Embryonic facial prominence (tissue), 1 donor: ENCODE measurements around the gene PDSS1.
A peak's percentile ranks its signal among the peaks of the same experiment; 100 is the strongest.
"Not testable (repeated sequence)": the region's sequence is repeated elsewhere in the genome, so short reads cannot be mapped to it uniquely, and the experiment has no call there.

Source experiments
- DNase-seq: peaks from one replicate; pipeline ENCODE4 v3.0.0-alpha.2; 2016; ENCODE audit errors: extremely low spot score

Gene PDSS1, protein sequence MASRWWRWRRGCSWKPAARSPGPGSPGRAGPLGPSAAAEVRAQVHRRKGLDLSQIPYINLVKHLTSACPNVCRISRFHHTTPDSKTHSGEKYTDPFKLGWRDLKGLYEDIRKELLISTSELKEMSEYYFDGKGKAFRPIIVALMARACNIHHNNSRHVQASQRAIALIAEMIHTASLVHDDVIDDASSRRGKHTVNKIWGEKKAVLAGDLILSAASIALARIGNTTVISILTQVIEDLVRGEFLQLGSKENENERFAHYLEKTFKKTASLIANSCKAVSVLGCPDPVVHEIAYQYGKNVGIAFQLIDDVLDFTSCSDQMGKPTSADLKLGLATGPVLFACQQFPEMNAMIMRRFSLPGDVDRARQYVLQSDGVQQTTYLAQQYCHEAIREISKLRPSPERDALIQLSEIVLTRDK

DNA sequence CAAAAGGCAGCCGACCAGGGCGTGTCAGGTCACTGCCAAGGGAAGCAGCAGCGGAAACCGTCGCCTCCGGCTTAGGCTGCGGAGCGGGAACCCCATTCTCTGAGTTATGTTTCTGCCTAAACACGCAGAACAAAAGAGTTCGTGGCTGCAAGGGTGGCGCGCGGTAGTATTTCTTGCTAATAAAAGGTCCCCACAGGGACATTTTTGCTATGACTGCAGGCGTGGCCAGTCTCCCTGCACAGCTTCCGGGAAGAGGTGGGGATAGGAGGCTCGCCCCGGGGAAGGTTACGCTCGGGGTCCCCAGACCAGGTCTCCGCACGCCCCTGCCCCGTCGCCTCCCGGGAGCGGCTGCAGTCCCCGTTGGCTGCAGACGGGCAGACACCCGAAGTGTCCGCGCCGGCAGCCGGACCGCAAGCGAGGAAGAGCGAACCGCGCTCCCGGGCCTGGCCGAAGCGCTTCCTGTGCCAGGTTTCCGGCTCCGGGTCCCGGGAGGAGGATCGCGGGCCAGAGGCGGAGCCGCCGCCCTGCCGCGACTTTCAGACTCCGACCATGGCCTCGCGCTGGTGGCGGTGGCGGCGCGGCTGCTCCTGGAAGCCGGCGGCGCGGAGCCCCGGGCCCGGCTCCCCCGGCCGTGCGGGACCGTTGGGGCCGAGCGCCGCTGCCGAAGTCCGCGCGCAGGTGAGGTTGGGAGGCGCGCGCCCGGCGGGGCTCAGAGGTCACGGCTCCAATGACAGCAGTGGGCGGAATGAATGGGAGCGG is at the start of gene PDSS1:
PDSS1 (plus strand) TSS at position 539 of the 759 bp plus-strand sequence; CDS start at position 550, 11 bp downstream.
- peak; percentile 19 for DNase-seq

- not testable (repeated sequence) for DNase-seq
Observed at GRCh38 chr10:26648245-26648636, 49.3 kb upstream of the PDSS1 start.

GRCh38 chr10:26650406-26650805 is 47.1 kb upstream of the PDSS1 start:
- no peak for DNase-seq

DNA sequence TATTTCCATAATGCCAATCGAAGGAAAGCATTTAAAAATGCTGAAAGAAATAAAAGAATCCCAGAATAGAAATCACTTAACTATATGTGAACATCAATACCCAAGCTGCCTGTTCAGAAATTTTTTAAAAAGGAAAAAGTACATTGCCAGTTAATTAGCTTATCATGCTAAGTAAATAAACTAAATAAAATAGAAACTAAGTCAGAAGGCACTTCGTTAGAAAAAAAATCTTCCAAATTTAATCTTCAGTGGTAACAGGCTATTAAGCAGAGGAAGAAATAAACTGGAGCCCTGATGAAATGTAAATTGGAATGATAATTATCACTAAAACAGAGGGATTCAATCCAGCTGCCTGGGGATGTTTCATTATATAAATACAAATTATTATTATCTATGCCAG is 46.0 kb upstream of the PDSS1 start:
- DNase-seq, result not testable (repeated sequence)

- no peak for DNase-seq
Observed at GRCh38 chr10:26653004-26653403, 44.5 kb upstream of the PDSS1 start.

GRCh38 chr10:26655746-26656145 is 41.8 kb upstream of the PDSS1 start:
- no peak for DNase-seq

GRCh38 chr10:26662864-26663263 is 34.6 kb upstream of the PDSS1 start:
- DNase-seq, result no peak

GRCh38 chr10:26665080-26666048 is 32.1 kb upstream of the PDSS1 start:
- DNase-seq, result no peak

GRCh38 chr10:26675873-26676257 is 21.6 kb upstream of the PDSS1 start:
- no peak for DNase-seq

- DNase-seq, result no peak
Observed at GRCh38 chr10:26679588-26679987, 17.9 kb upstream of the PDSS1 start.

- no peak for DNase-seq
Observed at GRCh38 chr10:26681076-26681475, 16.4 kb upstream of the PDSS1 start.

GRCh38 chr10:26681971-26682370 is 15.5 kb upstream of the PDSS1 start:
- not testable (repeated sequence) for DNase-seq

GRCh38 chr10:26682931-26683330 is 14.6 kb upstream of the PDSS1 start:
- DNase-seq, result no peak

DNA sequence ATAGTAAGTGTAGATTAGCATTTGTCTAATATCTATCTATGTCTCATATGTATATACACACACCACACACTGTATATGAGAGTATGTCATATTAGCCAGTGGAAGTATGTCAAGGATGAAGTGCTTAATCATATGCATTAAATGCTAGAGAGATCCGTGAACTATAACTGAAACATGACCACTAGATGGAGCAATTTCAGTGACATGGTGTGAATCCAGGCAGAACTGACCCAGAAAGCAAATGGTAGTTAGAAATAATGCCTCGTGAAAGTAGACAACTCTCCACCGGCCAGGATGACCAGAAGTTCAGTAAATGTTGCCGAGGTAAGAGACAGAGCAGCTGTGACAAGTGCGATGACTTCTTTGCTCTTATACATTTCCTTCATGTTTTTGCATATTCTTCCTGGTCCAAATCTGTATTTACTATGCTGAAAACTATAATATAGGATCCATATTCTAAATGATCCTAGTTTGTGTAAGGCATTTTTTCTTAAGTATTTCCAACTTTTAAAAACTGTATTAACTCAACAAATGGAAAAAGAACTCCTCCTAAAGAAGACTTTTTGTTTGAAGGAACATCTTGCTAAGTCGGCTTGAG is 12.7 kb upstream of the PDSS1 start:
- DNase-seq, result not testable (repeated sequence)

DNA sequence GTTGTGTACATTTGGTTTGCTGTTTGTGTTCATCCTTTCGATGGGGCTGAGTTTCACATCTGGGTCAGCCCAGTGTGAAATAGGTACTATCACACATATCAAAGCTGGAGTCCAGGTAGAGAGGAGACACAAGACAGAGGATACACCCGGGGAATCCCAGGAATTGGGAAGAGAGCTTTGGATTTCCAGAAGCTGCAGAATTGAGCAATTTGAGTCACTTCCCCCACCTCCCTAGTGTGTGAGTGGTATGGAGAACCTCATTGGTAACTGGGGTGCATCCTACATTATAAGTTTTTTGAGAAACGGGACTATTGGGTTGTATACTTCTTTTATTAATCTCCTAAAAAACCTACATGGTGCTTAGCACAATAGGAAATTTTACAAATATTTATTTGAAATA is 12.1 kb upstream of the PDSS1 start:
- DNase-seq, result no peak

DNA sequence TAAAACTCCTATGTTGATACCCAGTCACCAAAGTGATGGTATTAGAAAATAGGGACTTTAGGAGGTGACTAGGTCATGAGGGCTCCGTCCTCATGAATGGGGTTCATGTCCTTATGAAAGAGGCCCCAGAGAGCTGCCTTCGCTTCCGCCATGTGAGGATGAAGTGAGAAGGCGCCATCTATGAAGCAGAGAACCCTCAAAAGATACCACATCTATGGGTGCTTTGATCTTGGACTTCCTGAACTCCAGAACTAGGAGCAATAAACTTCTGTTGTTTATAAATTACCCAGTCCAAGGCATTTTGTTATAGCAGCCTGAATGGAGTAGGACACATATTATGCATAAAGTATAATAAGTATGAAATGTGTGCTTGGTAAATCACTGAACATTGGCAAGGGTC is 8.1 kb upstream of the PDSS1 start:
- no peak for DNase-seq

DNA sequence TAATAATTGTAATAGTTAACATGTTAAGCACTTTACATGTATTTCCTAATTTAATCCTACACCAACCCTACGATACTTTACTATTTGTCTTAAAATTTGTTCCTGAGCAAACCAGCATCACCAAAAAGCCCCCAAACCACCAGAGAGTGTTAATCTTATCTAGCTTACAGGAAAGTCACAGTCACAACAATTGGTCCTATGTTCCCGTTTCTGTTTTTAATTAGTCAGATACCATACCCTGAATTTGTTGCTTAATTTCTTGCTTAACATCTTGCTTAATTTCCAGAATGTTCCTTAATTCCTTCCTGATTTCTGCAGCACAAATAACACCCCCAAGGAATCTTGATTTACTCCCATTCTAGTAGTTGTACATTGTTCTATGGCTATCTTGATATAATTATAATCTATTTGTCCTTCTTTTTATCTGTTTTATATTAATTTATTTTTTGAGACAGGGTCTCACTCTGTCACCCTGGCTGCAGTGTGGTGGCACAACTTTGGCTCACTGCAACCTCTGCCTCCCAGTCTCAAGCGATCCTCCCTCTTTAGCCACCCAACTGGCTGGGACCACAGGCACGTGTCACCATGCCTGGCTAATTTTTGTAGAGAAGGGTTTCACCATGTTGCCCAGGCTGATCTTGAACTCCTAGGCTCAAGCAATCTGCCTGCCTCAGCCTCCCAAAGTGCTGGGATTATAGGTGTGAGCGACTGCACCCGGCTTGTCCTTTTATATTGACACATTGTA is 6.6 kb upstream of the PDSS1 start:
- no peak for DNase-seq

GRCh38 chr10:26694536-26694935 is 3.0 kb upstream of the PDSS1 start:
- DNase-seq, result not testable (repeated sequence)

DNA sequence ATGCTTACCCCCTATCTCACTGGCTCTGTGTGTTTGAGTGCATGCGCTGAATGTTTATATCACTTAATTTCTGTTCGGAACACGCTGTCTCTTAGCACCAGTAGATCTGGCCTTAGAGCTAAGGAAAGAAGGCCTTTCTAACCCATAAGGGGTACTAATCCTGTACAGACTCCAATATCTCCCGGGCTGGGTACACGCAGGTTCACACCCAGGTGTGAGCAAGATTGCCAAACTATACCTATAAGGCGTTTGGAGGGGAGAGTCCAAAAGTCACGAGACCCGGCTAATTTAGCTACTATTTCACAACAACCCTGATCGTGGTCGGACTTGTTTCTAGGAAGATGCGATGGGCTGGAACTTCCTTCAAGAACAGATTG is 727 bp upstream of the PDSS1 start:
- DNase-seq, result no peak

DNA sequence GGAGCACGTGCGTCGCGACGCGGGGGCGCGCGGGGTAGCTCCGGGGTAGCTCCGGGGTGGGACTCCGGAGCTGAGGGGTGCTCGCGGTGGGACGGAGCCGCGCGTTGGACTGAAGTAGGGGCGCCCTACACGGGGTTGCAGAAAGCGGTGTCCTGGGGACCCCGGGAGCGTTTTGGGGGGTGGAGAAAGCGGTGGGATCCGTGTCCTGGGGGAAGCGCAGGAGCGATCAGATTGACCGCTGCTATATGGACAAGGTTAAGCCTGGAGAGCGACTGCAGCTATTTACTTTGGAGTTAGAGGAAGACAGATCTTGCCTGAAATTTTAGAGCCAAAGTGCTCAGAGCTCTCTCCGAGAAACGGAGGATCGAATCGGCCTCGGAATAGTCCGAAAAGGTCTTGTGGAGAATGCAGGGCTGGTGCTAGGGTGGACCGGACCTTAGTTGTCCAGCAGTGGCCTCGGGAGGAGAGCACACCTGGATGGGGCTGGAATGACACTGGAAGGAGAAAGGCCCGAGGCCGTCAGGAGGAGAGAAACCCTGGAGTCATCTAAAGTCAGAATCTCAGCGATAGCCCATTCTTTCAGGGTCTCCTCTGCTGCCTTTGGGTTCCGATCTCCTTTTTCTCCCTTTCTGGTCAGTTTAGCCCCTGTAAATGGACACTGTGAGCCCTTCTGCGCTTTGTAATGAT is 564 bp downstream of the PDSS1 start:
- DNase-seq, result no peak
